GM12878 (cell line): ENCODE results near the gene LHX5. TPM values are rescaled to one million over a fixed set of nuclear protein-coding genes. Genes with fewer than 3 reads are reported as not detected.

Experiments used
- ATAC-seq: fragments of 200-7000 bp; cut with Tn5 transposase; 3 replicates; pipeline ENCODE4 v1.9.1; 2020; ENCODE audit warnings: mild to moderate bottlenecking, moderate library complexity
- BruUV-seq: library from RNA; stranded (reverse); fragments of 400-500 nt; replicated peaks from 2 replicates; lab custom pipeline; 2021; lab: Mats Ljungman, UMichigan
- CTCF ChIA-PET: fragments of 300-600 bp; sonication (Branson Sonifier 250); formaldehyde crosslinking; extraction: SDS; loops from one replicate; lab custom pipeline; 2021; ENCODE audit warnings: inconsistent platforms; lab: Yijun Ruan, JAX
- POLR2A ChIA-PET: fragments of 350-600 bp; formaldehyde crosslinking; extraction: SDS; loops from one replicate; lab custom pipeline; 2021; ENCODE audit warnings: inconsistent platforms; lab: Charles Lee
- RAD21 ChIA-PET: fragments of 300-600 bp; sonication (Branson Sonifier 250); formaldehyde crosslinking; loops from one replicate; lab custom pipeline; 2023; ENCODE audit warnings: antibody characterized with exemption; ENCODE audit not compliant: unreplicated experiment; lab: Charles Lee
- SMC1A ChIA-PET: fragments of 300-600 bp; sonication (Branson Sonifier 250); formaldehyde crosslinking; loops from one replicate; lab custom pipeline; 2023; ENCODE audit not compliant: unreplicated experiment, uncharacterized antibody; lab: Charles Lee
- DNase-seq: peaks from one replicate; pipeline ENCODE4 v3.0.0-alpha.2; 2011; ENCODE audit warnings: low read depth, low spot score
- FAIRE-seq: peaks from 3 replicates; lab custom pipeline; 2011; peaks lifted over from hg19 to GRCh38; lab: Jason Lieb, UNC
- H2AFZ ChIP-seq: 2 replicates; pipeline ENCODE4 v1.6.0; 2011; ENCODE audit warnings: low read depth, low read length, control low read depth; ENCODE audit not compliant: control insufficient read depth
- H3K27ac ChIP-seq: 2 replicates; pipeline ENCODE4 v1.5.1; 2011; ENCODE audit warnings: control low read depth; ENCODE audit not compliant: control insufficient read depth, insufficient read depth
- H3K27me3 ChIP-seq, 2 experiments: replicated peaks in 1 of 2; 2 replicates each; pipeline versions ENCODE4 v1.6.0 to v1.6.1; 2011; ENCODE audit warnings: low read length in 1 of 2; ENCODE audit not compliant: control insufficient read depth in 2 of 2, insufficient read depth in 2 of 2
- H3K36me3 ChIP-seq, 2 experiments: 2 replicates each; pipeline ENCODE4 v1.5.1; 2011; ENCODE audit warnings: low read length in 1 of 2; ENCODE audit not compliant: control insufficient read depth in 2 of 2, insufficient read depth in 2 of 2
- H3K4me1 ChIP-seq: 2 replicates; pipeline ENCODE4 v1.6.1; 2011; ENCODE audit warnings: mild to moderate bottlenecking, low read length, moderate library complexity, mixed read lengths; ENCODE audit not compliant: control insufficient read depth, insufficient read depth
- H3K4me2 ChIP-seq: 2 replicates; pipeline ENCODE4 v1.6.0; 2011; ENCODE audit warnings: control low read depth; ENCODE audit not compliant: control insufficient read depth, insufficient read depth
- H3K4me3 ChIP-seq: fragments of 200-600 bp; sonication (generic); 2 replicates; pipeline ENCODE4 v1.5.1; 2016
- H3K79me2 ChIP-seq: 2 replicates; pipeline ENCODE4 v1.6.0; 2011; ENCODE audit warnings: low read length; ENCODE audit not compliant: control insufficient read depth, insufficient read depth
- H3K9ac ChIP-seq: 2 replicates; pipeline ENCODE4 v1.8.0; 2011; ENCODE audit warnings: low read length, control low read depth, mixed read lengths; ENCODE audit not compliant: control insufficient read depth, insufficient read depth
- H3K9me3 ChIP-seq: replicated peaks from 3 replicates; pipeline ENCODE4 v1.5.1; 2011; ENCODE audit warnings: mild to moderate bottlenecking, low read length; ENCODE audit not compliant: control insufficient read depth, insufficient read depth
- H4K20me1 ChIP-seq: 2 replicates; pipeline ENCODE4 v1.6.0; 2011; ENCODE audit not compliant: control insufficient read depth, insufficient read depth
- CHD4 ChIP-seq: fragments of 200-600 bp; sonication (generic); IDR thresholded peaks from 2 replicates; pipeline ENCODE4 v1.6.1; 2016; ENCODE audit warnings: mild to moderate bottlenecking
- MTA3 ChIP-seq: IDR thresholded peaks from 2 replicates; pipeline ENCODE4 v1.6.1; 2012; ENCODE audit warnings: low read length, inconsistent platforms, borderline replicate concordance
- NBN ChIP-seq: fragments of 450-650 bp; IDR thresholded peaks from 2 replicates; pipeline ENCODE4 v1.6.1; 2016
- NR2F1 ChIP-seq: fragments of 450-650 bp; conservative IDR thresholded peaks from 2 replicates; pipeline ENCODE4 v1.6.1; 2017; ENCODE audit warnings: mild to moderate bottlenecking
- POLR2AphosphoS5 ChIP-seq: IDR thresholded peaks from 2 replicates; pipeline ENCODE4 v1.6.1; 2011; ENCODE audit warnings: mild to moderate bottlenecking, low read length, inconsistent platforms
- RAD21 ChIP-seq: IDR thresholded peaks from 2 replicates; pipeline ENCODE4 v1.6.1; 2011; ENCODE audit warnings: mild to moderate bottlenecking, low read depth, low read length, moderate library complexity; ENCODE audit not compliant: insufficient read depth
- SRF ChIP-seq, 2 experiments: IDR thresholded peaks; 2 replicates each; pipeline ENCODE4 v1.6.1; 2011; ENCODE audit warnings: low read depth in 2 of 2, low read length in 2 of 2, mild to moderate bottlenecking in 1 of 2, moderate library complexity in 1 of 2
- TBL1XR1 ChIP-seq: IDR thresholded peaks from 2 replicates; pipeline ENCODE4 v1.6.1; 2012; ENCODE audit warnings: low read depth, low read length, improper control_type of control experiment
- ZBTB33 ChIP-seq: fragments of 450-650 bp; IDR thresholded peaks from 2 replicates; pipeline ENCODE4 v1.6.1; 2017; ENCODE audit warnings: mild to moderate bottlenecking
- ZNF217 ChIP-seq: fragments of 450-650 bp; IDR thresholded peaks from 2 replicates; pipeline ENCODE4 v1.6.1; 2017; ENCODE audit warnings: antibody characterized with exemption, mild to moderate bottlenecking
- ZNF592 ChIP-seq: fragments of 450-650 bp; IDR thresholded peaks from 2 replicates; pipeline ENCODE4 v1.6.1; 2017; ENCODE audit warnings: mild to moderate bottlenecking, moderate library complexity
- ZSCAN29 ChIP-seq: fragments of 450-650 bp; IDR thresholded peaks from 2 replicates; pipeline ENCODE4 v1.6.1; 2017; ENCODE audit warnings: mild to moderate bottlenecking, moderate library complexity
- WGBS: methylation state at CpG from one replicate; pipeline ENCODE4 v1.1.6; 2016; ENCODE audit warnings: low lambda C conversion rate; ENCODE audit not compliant: insufficient replicate concordance, insufficient coverage; ENCODE audit errors: missing lambda C conversion rate; 5-methylcytosine and 5-hydroxymethylcytosine counted together
- in situ Hi-C: fragments of 300-500 bp; cut with MboI; formaldehyde crosslinking; loops from 9 replicates; pipeline ENCODE4 v1.14.3; 2018; ENCODE audit warnings: mixed read lengths
- intact Hi-C: fragments of 100-400 bp; cut with micrococcal nuclease; formaldehyde crosslinking; loops from one replicate; pipeline ENCODE4 v1.14.2; 2022; ENCODE audit not compliant: unreplicated experiment
- polyA plus RNA-seq, 11 experiments: library from polyadenylated mRNA; depleted of rRNA in 4 of 11; unstranded in 6 of 11; stranded (reverse) in 5 of 11; fragments of >200 nt; fragmentation: Nextera tagmentation in 4 of 11; fragmentation: Illumina TruSeq in 1 of 11; extraction: Ambion mirVana in 4 of 11; extraction: Trizol in 1 of 11; gene quantifications; 1 replicate in 1 of 11; 2 replicates in 10 of 11; pipeline versions ENCODE4 v1.2.1 to v1.2.3, GENCODE V29; 2011 to 2016; ENCODE audit warnings: inconsistent platforms in 2 of 11, missing spikeins in 2 of 11, low read depth in 1 of 11
- total RNA-seq, 4 experiments: library from RNA; depleted of rRNA in 3 of 4; stranded (reverse); fragments of >200 nt in 3 of 4; fragmentation: Illumina TruSeq in 1 of 4; extraction: Trizol in 1 of 4; gene quantifications; 2 replicates each; pipeline versions ENCODE4 v1.2.1 to v1.2.3, GENCODE V29; 2013 to 2021

Gene LHX5
- total and polyA plus RNA-seq, 10 of the 15 experiments (the other 5 are each of a cell fraction or from before 2014, with no cell fraction given) = 0.03 TPM; not detected in 9

GRCh38 chr12:113416091-113416754, 55.4 kb downstream of the LHX5 start (continued):
- TF ChIP-seq NBN (no peak), ZSCAN29 (no peak)

DNA sequence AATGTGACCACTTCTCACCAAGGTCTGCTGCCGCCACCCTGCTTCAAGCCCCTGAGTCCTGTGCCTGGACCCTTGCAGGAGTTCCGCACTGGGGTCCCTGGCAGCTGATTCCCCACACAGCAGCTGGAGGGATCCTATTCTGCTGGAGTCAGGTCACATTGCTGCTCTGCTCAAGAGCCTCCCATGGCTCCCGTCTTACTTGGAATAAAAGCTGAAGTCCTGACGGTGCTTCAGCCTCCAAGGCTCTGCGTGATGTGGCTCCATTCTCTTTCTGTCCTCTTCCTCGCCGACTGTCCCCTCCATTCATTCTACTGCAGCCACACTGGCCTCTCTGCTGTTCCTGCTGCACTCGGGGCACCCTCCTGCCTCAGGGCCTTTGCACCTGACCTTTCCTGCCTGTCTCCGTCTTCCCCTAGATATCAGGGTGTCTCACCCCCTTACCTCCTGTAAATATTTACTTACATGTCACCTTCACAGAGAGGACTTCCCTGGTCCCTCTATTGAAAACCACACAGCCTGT, 57.1 kb downstream of the LHX5 start:
- ChIA-PET SMC1A (no interaction called here), CTCF (no interaction called here), POLR2A (interaction anchor here (1.2 kb wide), 1 partner anchor 9 kb away, joined by 3 read pairs; no protein-coding TSS in a partner anchor), RAD21 (no interaction called here)
- intact Hi-C loops = no loop called here
- Histone ChIP-seq H3K4me1 (no peaks in the 10 kb centered on the region; the same call in 1 of the 2 replicates), H3K9ac (no peak overlapping the region), H3K4me2 (no peak overlapping the region), H3K4me3 (no peak overlapping the region), H3K36me3 (no peaks in the 10 kb centered on the region), H4K20me1 (no peaks in the 10 kb centered on the region), H3K9me3 (no peaks in the 10 kb centered on the region), H3K27ac (no peak overlapping the region), H3K79me2 (no peaks in the 10 kb centered on the region), H2AFZ (no peak overlapping the region), H3K27me3 (no peaks in the 10 kb centered on the region)
- ATAC-seq (no peak), FAIRE-seq (no peak), DNase-seq (no peak)
- TF ChIP-seq CHD4 (no peak), TBL1XR1 (no peak), RAD21 (no peak), ZBTB33 (no peak), NR2F1 (no peak), ZNF217 (no peak), POLR2AphosphoS5 (no peak), SRF (IDR thresholded peaks at IDR 0.05; ENCODE audit: low read depth in 2 of 2, low read length in 2 of 2) (no peak), MTA3 (no peak), ZNF592 (no peak)
- BruUV-seq = no TSS peak
- in situ Hi-C loops = no loop called here
- WGBS = 67% methylated on average over 9 of the region's 9 CpGs
